GM12891 (cell line): Measurements from ENCODE around the gene RNF145. TPM values are rescaled to one million over a fixed set of nuclear protein-coding genes. Genes with fewer than 3 reads are reported as not detected.

Experiments
- DNase-seq: peaks from one replicate; pipeline ENCODE4 v3.0.0; 2011; ENCODE audit warnings: low spot score; ENCODE audit not compliant: insufficient read length
- FAIRE-seq: peaks from 2 replicates; lab custom pipeline; 2011; peaks lifted over from hg19 to GRCh38; lab: Jason Lieb, UNC
- PAX5 ChIP-seq: IDR thresholded peaks from 2 replicates; pipeline ENCODE4 v1.6.1; 2011; ENCODE audit warnings: low read length, moderate library complexity, mild to moderate bottlenecking; ENCODE audit not compliant: insufficient read depth, severe bottlenecking
- POLR2A ChIP-seq: IDR thresholded peaks from 2 replicates; pipeline ENCODE4 v1.6.1; 2011; ENCODE audit warnings: low read depth, low read length, control low read depth
- POLR2AphosphoS5 ChIP-seq: IDR thresholded peaks from 2 replicates; pipeline ENCODE4 v1.6.1; 2011; ENCODE audit warnings: low read depth, low read length, control low read depth
- POU2F2 ChIP-seq: IDR thresholded peaks from 2 replicates; pipeline ENCODE4 v1.6.1; 2011; ENCODE audit warnings: low read depth, mild to moderate bottlenecking, control low read depth, low read length, moderate library complexity
- SPI1 ChIP-seq: IDR thresholded peaks from 2 replicates; pipeline ENCODE4 v1.6.1; 2011; ENCODE audit warnings: low read depth, low read length, control low read depth
- TAF1 ChIP-seq: IDR thresholded peaks from 2 replicates; pipeline ENCODE4 v1.6.1; 2011; ENCODE audit warnings: low read depth, low read length, control low read depth
- polyA plus RNA-seq: library from polyadenylated mRNA; unstranded; fragments of >200 nt; gene quantifications from one replicate; pipeline ENCODE4 v1.2.1, GENCODE V29; 2012; ENCODE audit warnings: low read depth, missing spikeins, inconsistent platforms; ENCODE audit not compliant: missing spikeins

RNF145 gene
- 19.1 TPM for polyA plus RNA-seq

GRCh38 chr5:159209438-159210209 is at the start of gene RNF145:
RNF145 (minus strand) TSS chr5:159209553; CDS start chr5:159203617, 5,936 bp downstream.
- TF ChIP-seq SPI1 (0 out of 2 replicates have a peak, but pooled peaks have one; percentile 4), POLR2AphosphoS5 (peak; percentile 56; the same call in 1 of the 2 replicates), POLR2A (peak; percentile 64), TAF1 (no peak; the same call in 1 of the 2 replicates), POU2F2 (no peak), PAX5 (no peak)
- FAIRE-seq: peak; percentile 97

GRCh38 chr5:159258361-159258760 is 49.0 kb upstream of the RNF145 start:
- DNase-seq: no peak
- TF ChIP-seq SPI1 (no peak), POLR2AphosphoS5 (no peak), POU2F2 (no peak), PAX5 (no peak), TAF1 (no peak), POLR2A (no peak)
- no peak for FAIRE-seq

More at GRCh38 chr5:159209438-159210209, at the start of gene RNF145:
- DNase-seq: peak; percentile 62

- TF ChIP-seq PAX5 (no peak), TAF1 (no peak), POU2F2 (no peak), SPI1 (no peak), POLR2A (no peak), POLR2AphosphoS5 (no peak)
- no peak for FAIRE-seq
- no peak for DNase-seq
Observed at GRCh38 chr5:159257629-159258283, 48.4 kb upstream of the RNF145 start.

DNA sequence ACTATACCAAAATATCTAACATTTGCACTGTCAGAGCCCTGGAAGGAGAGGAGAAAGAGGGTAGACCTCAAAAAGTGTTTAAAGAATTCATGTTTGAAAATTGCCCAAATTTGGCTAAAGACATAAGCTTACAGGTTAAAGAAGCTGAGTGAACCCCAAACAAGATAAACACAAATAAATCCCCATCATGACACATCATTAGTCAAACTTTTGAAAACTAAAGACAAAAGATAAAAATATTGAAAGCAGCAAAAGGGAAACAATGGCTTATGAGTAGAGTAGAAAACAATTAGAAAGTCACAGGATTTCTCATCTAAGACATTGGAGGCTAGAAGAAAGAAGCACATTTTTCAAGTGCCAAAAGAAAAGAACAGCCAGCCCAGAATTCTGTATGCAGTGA is 47.7 kb upstream of the RNF145 start:
- FAIRE-seq (no peak), DNase-seq (no peak)
- TF ChIP-seq POLR2AphosphoS5 (no peak), POU2F2 (no peak), TAF1 (no peak), PAX5 (no peak), POLR2A (no peak), SPI1 (no peak)

GRCh38 chr5:159252195-159252594 is 42.8 kb upstream of the RNF145 start:
- no peak for TF ChIP-seq SPI1
- no peak for TF ChIP-seq POLR2AphosphoS5
- TF ChIP-seq POLR2A: no peak
- TF ChIP-seq PAX5: no peak
- TF ChIP-seq TAF1: no peak
- TF ChIP-seq POU2F2: no peak
- FAIRE-seq (no peak), DNase-seq (no peak)

DNA sequence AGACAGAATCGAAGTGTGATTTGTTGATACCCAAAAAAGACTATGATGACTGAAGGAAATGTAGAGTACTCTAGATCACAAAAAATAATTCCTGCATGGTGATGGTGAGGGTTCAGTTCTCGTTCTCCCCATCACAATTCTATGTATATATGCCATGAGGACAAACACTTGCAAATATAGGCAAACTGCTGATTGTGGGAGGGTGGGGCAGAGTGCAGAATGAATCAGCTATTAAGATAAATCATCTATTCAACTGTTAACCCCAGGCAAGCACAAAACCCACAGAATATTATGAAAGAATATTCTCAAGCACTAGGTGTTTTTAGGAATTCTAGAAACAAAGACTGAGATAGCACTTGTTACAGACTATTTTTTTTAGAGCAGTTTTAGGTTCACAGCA is 39.8 kb upstream of the RNF145 start:
- DNase-seq (no peak), FAIRE-seq (no peak)
- no peak for TF ChIP-seq SPI1

GRCh38 chr5:159244890-159245289 is 35.5 kb upstream of the RNF145 start:
- TF ChIP-seq POLR2AphosphoS5 (no peak), POU2F2 (no peak)
- FAIRE-seq (no peak), DNase-seq (no peak)

DNA sequence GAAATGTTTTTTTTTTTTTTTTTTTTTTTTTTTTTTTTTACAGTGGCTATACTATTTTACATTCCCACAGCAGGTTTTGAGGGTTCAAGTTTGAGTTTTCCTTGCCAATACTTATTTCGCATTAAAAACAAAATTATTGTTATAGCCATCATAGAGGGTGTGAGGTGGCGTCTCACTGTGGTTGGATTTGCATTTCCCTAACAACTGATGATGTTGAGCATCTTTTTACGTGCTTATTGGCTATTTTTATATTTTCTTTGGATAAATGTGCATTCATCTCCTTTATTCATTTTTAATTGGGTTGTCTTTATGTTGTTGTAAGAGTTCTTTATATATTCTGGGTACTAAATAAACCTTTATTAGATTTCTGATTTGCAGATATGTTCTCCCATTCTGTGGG is 34.8 kb upstream of the RNF145 start:
- TF ChIP-seq TAF1 (no peak), POU2F2 (no peak), PAX5 (no peak), POLR2AphosphoS5 (no peak), SPI1 (no peak)
- FAIRE-seq (no peak), DNase-seq (no peak)

GRCh38 chr5:159243385-159243784 is 34.0 kb upstream of the RNF145 start:
- TF ChIP-seq POLR2AphosphoS5: no peak
- no peak for TF ChIP-seq POLR2A
- no peak for TF ChIP-seq SPI1
- no peak for TF ChIP-seq TAF1
- TF ChIP-seq PAX5: no peak
- no peak for TF ChIP-seq POU2F2
- FAIRE-seq (no peak), DNase-seq (no peak)
